GM18858 (cell line): Measurements from ENCODE around the gene MXD1.
"Not testable (repeated sequence)": the region's sequence is repeated elsewhere in the genome, so short reads cannot be mapped to it uniquely, and the experiment has no call there.

Source experiments
- ATAC-seq: cut with Tn5 transposase; IDR thresholded peaks from one replicate; pipeline ENCODE4 v1.9.1; 2021; ENCODE audit not compliant: unreplicated experiment

The MXD1 gene

DNA sequence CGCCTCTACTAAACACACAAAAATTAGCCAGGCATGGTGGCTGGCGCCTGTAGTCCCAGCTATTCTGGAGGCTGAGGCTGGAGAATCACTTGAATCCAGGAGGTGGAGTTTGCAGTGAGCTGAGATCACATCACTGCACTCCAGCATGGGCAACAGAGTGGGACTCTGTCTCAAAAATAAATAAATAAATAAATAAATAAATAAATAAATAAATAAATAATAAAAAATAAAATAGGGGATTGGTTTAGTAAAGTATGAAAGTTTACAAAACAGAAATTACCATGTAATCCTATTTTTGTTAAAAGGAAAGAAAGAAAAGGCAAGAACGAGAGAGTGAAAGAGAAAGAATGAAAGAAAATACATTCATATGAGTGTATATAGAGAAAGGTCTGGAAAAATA is 35.8 kb downstream of the MXD1 start:
- ATAC-seq, result not testable (repeated sequence)

DNA sequence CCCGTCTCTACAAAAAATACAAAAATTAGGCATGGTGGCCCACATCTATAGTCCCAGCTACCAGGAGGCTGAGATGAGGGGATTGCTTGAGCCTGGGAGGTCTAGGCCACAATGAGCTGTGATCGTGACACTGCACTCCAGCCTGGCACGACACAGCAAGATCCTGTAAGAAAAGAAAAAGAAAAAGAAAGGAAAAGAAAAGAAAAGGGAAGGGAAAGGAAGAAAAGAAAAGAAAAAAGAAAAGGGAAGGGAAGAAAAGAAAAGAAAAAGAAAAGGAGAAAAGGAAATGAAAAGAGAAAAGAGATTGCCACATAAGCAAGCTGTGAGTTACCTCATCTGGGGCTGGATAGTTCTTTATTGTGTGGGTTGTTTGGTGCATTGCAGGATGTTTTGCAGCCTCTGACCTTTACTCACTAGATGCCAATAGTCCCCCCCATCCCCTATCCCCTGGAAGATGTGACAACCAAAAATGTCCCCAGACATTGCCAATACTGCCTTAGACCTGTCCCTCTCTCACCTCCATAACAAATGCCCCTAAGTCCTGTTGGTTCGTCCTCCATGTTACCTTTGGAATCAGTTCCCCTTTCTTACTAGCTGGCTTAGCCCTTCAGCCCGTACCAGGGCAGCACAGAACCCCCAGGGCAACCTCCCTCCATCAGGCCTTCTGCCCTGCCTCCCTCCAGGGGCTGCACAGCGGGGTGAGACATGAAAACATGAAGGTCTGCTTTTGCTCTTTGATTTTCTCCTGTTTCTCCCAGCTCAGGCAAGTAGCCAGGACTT is 37.6 kb downstream of the MXD1 start:
- ATAC-seq, result no peak

DNA sequence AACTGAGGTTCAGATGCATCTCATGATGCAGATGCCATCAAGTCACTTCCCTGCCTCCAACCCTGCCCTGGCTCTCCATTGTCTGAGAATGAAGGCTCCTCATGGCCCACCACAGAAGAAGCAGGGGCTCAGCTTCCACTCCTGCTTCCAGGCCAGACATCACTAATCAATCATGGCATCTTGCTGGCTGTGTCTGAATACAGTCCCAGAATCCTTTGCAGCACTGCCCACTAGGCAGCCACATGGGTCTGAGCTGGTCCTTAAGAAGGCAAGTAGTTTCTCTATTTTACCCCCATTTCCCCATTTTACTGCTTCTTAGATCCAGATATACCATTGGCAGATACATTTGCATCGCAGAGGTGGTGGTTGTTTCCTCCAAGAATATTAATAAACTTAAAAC is 39.2 kb downstream of the MXD1 start:
- ATAC-seq, result no peak

DNA sequence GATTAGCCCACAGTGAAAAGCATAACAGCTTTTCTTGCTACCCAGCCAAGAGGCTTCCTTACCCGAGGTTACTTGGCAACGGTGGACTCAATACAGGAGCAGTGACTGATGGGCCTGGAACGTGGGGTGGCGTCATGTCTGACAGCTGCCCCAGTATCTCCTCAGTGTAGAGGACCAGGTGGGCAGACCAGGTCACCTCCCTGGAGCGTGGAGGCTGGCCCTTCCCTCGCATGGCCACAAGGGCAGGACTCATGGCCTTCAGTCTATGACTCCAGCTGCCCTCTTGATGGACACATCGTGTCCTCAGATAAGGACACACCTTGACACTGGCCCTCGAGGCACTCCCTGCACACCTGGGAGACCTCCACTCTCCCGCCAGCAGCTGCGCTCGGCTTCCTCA is 40.1 kb downstream of the MXD1 start:
- no peak for ATAC-seq

DNA sequence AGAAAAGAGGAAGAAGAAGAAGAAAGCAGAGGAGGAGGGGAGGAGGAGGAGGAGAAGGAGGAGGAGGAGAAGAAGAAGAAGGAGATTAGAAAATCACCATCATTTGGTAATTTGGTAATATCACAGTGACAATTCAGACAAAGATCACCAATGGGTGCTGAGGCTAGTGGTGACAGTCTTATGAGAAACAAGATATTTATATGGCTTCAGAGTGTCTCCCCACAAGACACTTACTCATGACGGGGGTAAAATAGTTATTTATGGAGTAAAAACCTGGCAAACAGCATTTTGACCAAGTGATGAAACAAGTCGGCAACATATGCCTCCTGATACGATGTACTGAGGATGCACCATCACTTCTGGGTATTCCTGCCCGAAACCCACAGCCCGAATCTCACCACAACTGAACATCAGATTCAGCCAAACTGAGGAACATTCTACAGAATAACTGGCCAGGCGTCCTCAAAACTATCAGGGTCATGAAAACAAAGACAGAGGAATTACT is 41.6 kb downstream of the MXD1 start:
- no peak for ATAC-seq

DNA sequence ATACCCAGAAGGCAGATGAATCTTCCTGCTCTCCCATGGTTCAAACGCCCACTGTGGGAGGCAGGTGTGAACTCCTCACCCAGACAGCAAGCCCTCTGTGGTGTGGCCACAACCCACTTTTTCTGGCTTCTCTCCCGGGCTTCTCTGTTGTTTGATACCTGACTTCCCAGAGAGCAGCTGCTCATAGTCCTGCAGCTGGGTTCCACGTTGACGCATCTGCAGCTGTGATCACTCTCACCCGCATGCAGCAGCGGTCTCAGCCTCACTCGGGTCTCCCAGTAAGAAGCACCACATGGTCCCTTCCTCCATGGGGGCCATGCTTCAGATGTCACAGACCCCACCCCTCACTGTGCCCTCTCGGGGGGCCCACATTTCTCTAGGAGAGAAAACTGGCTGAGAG is 43.1 kb downstream of the MXD1 start:
- ATAC-seq, result no peak

DNA sequence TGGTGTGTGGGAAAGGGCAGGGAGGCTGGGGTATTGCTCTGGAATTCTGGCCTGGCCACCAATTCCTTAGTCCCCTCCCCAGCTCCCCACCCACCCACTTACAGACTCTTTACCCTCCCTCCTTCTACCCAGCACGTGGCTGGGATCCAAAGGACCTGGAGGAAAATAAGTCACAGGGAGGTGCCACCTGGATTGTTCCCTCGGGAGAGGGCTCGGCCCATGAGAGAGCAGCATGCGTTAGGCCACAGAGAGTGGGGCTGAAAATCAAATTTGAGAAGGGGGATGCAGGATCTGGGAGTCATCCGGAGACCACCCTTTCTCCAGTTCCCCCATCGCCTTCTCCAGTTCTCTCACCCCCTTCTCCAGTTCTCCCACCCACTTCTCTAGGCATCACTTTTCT is 43.6 kb downstream of the MXD1 start:
- ATAC-seq, result no peak

DNA sequence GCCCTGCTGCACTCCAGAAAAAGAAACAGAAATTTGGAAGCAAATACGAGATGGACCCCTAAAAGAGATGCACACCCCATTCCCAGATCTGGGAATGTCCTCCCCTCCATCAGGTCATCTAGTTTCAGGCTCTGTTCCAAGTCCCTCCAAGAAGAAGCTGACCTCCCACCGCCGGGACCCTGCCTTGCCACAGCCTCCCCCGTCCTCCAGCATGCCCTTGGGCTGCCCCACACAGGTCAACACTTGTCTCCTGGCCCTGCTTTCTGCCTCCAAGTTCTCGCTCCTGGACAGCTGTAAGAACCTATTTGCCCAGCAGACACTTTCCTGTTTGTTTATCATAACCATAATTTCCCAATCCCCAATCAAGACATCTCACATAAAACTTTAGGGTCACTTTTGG is 44.5 kb downstream of the MXD1 start:
- ATAC-seq, result no peak

DNA sequence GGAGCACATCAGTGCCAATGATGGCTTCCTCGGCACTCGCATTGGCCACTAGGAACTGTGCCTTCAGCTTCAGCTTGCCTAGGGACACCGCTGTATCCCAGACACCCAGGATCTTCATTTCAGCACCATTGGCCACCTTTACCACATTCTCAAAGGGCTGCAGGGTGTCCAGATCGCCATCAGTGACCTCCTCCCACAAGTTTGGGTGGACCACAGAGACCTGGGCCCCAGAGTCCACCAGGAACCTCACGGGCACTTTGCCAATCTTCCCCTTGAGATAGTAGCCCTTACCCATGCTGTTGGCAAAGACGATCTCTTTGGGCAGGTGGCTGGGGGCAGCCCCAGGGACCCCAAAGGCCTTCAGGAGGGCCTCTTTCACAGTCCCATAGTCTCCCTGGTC is 45.9 kb downstream of the MXD1 start:
- ATAC-seq, result no peak

DNA sequence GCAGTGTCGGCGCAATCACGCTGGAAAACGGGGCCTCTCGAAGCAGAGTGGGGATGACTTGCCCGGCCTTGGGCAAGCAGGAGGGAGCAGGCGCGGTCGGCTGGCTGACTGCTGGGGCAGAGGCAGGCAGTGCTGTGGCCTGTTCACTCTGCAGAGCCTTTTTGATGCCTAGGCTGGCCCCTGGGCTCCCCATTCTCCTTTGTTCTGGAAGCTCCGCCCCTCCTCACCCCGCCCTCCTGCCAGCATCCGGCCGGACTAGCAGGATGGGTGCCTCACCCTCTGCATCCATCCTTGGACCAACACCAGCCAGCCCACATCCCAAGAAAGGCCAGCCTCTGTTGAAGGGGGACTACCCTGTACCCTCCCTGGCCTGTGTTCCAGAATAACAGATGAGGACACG is 46.6 kb downstream of the MXD1 start, which contains the start of gene ASPRV1:
TSS of gene ASPRV1 (minus strand) at position 136 of the 400 bp plus-strand sequence. CDS start 195 bp downstream, outside the sequence.
- no peak for ATAC-seq

DNA sequence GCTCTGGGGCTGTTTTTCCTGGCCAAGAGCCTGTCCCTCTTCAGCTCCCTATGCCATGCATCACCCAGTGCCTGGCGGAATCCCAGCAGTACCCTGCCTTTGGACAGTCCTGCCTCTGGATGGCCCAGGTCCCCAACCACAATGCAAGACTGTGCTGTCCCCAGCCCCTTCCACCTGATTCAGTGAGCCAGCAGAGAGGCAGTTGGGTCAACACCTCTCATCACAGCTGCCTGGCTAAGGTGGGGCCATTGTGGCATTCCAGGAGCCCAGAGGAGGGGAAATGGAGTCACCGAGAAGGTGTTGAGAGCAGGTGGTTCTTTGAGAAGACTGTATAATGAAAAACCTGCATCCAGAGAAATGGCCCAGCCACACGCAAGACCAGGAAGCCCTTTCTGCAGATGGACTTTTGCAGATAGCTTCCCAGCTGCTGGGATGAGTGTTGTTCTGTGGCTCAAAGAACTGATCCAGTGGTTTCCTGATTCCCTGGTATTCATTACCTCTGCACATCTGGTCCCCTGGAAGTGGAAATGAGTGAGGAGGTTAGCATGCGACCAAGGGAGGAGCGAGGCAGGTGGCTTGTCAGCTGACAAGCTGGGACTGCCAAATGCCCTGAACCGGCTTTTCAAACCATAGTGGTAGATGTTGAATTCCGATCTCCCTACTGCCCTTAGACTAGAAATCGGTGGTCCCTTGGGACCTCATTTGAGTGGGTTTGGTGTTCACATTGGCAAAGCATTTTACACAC is 48.2 kb downstream of the MXD1 start:
- ATAC-seq, result no peak

DNA sequence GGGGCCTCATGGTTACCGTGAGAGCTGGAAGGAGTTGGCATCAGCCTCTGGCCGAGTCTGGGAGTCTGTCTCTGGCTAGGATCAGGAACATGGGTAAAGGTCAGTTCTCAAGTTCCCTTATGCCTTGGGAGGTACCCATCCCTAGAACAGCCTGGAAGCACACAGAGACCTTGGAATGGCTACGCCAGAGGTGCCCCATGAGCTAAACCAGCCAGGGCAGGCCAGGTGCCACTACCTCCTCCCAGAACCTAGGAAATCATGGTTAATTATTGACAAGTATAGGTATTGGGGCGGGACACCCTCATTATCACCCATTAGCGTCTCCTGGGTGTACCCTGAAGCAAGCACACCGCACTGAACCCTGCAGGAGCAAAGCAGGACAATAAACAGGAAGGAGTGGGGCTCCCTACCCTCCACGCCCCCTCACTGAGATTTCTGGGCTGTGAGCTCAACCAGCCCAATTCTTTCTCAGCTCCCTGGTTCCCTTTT is 49.5 kb downstream of the MXD1 start:
- no peak for ATAC-seq

DNA sequence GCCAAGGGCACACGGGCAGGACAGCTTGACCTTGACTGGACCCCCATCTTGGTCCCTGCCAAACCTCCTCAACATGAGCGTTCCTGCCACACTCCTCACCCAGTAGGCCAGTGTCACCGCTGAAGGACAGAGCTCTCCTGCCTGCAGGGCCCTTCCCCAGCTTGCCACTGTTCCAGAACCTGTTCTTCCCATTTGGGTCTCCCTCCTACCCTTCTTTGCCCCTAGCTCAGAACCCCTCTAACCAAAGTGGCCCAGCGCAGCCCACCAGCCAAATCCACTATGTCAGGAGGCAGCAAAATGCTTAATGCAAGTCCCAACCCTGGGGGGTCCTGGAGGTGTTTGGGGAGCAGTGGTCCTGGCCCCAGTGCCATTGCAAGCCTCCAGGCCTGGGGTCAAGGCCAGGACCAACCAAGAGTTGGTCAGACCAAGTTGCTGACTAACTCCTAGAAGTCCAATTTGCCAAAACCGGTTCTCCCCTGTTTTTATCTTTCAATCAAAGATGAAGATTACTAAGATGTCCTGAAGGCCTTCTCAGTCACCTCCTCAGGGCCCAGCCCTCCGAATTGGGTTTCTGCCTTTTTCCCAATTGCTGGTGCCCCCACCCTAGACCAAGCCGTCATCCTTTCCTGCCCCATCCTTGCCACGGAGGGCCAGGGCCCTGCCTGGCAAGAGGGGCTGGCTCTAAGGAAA is 51.0 kb downstream of the MXD1 start:
- ATAC-seq, result no peak

DNA sequence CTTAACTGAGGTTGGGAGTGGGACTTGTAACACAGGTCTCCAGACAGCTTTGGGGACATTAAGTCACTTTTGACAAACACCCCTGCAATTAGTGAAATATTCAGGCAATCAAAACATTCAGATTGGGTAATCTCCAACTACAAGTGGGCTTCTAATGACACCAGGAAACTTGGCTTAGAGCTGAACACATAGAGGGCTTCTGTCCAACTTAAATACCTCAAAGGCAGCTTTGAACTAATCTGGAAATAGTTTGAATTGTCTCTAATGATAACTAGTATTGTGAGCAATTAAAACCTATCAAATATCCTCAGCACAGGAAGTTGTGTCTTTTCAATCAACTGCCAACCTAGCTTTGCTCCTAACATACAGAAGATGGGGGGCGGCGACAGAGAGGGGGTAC is 51.6 kb downstream of the MXD1 start:
- no peak for ATAC-seq

DNA sequence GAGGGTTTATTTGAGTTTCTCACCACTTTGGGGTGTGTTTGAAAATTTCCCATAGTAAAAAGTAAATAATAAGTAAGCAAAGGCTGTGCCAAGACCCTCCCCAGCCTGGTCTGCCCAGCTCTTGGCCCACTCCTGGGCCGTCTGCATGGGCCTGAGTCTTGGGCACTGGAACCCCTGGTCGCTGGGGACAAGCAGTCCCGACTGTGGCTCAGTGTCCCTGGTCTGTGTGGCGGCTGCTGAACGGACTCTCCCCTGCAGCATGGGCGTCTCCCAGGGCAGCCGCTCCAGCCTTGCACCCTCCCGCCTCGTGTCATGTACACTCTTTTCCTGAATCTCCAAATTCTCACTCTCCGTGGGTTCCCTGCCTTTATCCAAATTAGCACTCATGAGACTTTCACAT is 53.7 kb downstream of the MXD1 start:
- ATAC-seq, result no peak

DNA sequence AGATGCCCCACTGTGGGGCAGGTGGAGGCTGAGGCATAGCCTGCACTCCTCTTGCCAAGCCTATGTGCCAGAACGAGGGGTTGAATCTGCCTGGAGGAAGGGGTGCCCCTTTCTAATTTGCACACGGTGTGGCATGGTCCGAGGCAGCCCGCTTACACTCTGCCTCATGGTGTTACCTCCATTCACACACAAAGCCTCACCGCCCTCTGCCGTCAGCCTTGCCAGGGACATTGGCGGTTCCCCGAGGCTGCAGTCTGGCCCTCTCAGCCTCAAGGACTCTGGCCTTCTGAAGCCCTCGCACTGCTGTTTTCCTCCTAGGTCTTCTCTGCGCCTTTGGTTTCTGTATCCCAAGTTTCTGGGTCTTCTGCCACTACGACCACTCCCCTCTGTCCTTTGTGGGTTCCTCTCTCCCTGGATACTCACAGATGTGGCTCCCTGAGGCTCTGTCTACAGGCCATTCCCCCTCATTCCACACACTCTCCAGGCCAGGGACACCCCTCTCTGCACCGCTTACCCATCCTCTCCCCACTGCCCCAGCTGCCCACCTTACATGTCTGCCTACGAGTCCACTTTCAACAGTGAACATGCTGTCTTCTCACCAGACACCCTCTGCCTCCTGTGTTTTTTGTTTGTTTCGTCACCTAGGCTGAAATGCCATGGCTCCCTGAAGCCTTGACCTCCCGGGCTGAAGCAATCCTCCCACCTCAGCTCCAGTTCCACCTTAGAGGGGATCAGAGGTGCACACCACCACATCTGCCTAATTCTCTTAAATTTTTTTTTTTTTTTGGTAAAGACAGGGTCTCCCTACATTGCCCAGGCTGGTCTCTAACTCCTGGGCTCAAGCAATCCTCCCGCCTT is 54.4 kb downstream of the MXD1 start:
- no peak for ATAC-seq

DNA sequence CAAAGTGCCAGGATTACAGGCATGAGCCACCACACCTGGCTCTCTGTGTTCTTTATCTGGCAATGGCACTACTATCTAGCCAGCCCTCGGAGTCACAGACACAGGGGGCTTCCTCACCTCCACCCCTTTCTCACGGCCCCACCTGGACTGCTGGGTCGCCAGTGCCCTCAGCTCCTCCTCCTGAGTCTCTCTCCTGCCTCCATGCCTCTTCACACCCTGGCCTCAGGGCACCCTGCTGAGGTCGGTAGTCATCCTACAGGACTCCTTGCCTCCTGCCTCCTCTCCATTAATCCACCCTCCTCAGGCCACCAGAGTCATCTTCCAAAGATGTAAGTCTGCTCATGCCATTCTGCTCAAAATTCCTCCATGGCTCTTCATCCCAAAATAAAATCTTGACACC is 55.1 kb downstream of the MXD1 start:
- ATAC-seq, result no peak

DNA sequence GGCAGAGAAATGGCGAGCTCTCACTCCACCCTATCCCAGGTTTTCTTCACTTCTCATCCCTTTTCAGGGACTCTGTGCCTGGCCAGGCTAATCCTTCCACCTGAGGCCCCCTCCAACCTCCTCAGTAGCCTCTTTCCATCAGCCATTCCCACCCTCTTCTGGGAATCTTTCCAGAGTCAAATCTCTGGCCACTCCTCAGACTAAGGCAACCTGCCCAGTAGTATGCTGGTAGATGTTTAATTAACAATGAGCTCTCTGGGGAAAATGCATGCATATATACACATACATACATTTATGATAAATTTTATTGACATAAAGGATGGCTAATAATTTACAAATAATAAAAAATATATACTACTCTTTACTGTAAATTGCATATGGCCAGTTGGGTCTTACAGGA is 57.9 kb downstream of the MXD1 start:
- ATAC-seq, result no peak

DNA sequence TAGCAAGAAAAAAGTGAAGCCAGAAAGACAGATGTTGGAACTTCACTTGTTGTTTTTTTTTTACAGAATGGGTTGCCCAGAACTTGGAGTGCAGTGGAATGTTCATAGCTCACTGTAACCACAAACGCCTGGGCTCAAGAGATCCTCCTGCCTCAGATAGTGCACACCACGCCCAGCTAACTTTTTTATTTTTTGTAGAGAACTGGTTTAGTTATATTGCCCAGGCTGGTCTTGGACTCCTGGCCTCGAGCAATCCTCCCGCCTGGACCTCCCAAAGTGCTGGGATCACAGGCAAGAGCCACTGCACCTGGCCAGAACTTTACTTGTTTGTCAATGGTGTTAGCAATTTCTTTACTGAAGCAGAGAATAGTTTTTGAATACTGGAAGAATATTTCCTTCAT is 58.4 kb downstream of the MXD1 start:
- no peak for ATAC-seq

DNA sequence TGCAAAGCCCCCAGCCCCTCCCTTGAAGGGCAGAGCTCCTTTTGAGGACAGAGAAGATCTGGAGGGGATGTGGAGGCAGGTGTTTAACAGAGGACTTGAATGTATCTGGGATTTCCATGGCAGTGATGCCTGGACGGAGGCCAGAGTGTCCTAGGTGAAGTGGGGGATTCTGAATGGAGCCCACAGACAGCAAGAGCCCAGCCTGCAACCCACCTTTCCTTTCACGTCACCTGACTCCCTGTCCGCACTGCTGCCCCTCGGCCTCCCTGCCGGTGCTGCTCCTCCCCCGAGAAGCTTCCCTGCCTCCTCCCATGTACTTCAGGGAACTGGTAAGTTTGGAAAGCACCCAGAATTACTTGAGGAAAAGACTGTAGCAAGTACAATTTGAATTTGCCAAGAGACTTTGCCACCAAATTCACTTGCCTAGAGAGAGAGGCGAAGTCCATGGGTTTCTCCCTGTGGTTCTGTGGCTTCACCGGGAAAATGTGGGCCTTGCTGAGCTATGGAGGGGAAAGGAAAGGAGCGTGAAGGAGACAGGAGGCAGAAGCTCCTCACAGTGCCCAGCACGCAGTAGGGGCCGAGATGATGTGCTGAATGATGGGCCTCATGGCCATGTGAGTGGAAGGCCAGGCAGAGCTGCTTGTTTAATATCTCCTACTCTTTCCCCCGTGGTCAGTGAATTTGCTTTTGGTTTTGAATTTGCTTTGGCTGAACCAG is 60.4 kb downstream of the MXD1 start:
- no peak for ATAC-seq
